ENCODE data around the gene GUCY1A1. TPM values are rescaled to one million over a fixed set of nuclear protein-coding genes. Genes with fewer than 3 reads are reported as not detected.

GUCY1A1 gene
- total RNA-seq, 1 donor from 2014 or later = 1.0 TPM

DNA sequence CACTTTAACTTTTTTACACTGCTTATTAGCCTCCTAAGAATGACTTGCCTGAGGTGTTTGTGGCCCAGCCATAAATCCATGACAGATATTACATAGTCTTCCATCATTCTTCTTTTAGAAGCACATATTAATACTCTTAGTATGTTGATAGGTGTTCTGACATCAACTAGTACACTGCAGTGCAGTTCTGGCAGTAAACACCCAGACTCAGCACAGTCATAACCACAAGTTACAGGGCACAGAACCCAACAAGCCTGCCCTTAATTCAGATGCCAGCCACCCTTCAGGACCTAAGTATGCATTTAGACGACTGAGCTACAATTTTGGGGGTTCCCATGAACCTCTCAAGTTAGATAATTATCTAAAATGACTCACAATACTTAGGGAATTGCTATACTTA is 55.7 kb downstream of the GUCY1A1 start:
- no peak overlapping the region for H3K4me2 ChIP-seq (ENCODE audit: low read length)
- Mint-ChIP-seq H3K4me3 (ENCODE audit: unreplicated experiment) (no peak overlapping the region), H3K36me3 (ENCODE audit: low read depth, unreplicated experiment) (no peaks in the 10 kb centered on the region)

DNA sequence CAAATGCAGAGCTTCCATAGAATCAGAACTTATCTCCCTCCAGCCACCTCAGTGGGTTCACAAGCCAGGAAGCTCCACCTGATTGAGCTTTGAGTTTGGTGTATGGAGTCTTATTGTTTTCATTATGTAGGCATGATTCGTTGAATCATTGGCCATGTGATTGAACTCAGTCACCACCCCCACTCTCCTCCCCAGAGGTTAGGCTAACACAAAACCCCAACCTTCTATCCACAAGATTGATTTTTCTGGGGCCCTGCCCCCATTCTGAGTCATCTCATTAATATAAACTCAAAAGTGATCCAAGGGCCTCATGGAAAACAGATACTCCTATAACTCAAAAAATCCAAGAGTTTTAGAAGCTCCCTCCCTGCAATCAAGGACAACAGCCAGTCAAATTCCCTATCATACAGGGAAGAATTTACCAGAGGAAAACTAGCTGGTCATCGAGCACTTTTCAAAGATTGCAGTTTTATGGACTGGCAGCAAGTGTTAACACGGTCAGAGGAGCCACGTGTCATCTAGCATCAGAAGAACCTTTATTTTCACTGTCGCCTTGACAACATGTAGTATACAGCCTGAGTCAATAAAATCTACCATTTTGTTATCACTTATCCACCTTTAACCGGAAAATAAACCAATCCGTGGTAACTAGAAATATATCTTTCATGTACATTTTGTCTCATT is 56.3 kb downstream of the GUCY1A1 start:
- Histone ChIP-seq H3K9me3 (ENCODE audit: insufficient read depth, low read depth, low read length) (no peaks in the 10 kb centered on the region), H3K9ac (ENCODE audit: low read length) (no peak overlapping the region), H3K4me2 (ENCODE audit: low read length) (no peak overlapping the region), H3K79me2 (ENCODE audit: insufficient read depth, low read length) (no peaks in the 10 kb centered on the region), H3K4me3 (ENCODE audit: insufficient read depth, low read depth, low read length) (no peak overlapping the region), H3K36me3 (ENCODE audit: insufficient read depth, low read length) (no peaks in the 10 kb centered on the region), H2AFZ (ENCODE audit: low read depth, low read length) (no peak overlapping the region), H4K20me1 (ENCODE audit: insufficient read depth, low read length) (no peaks in the 10 kb centered on the region), H3K27ac (ENCODE audit: low read depth, low read length) (no peak overlapping the region), H3K4me1 (ENCODE audit: insufficient read depth, low read length) (no peaks in the 10 kb centered on the region), H3K27me3 (ENCODE audit: insufficient read depth, low read length) (no peaks in the 10 kb centered on the region)
- H3K4me3 Mint-ChIP-seq (ENCODE audit: unreplicated experiment) = no peak overlapping the region
- no peaks in the 10 kb centered on the region for H3K36me3 Mint-ChIP-seq (ENCODE audit: low read depth, unreplicated experiment)
- H3K4me1 Mint-ChIP-seq (ENCODE audit: low read depth, unreplicated experiment) = peaks cover 3% of the 10 kb centered on the region
- no peaks in the 10 kb centered on the region for H3K27me3 Mint-ChIP-seq (ENCODE audit: low read depth, unreplicated experiment)
- H3K9me3 Mint-ChIP-seq (ENCODE audit: unreplicated experiment) = peaks cover 2% of the 10 kb centered on the region
- no peak overlapping the region for H3K27ac Mint-ChIP-seq (ENCODE audit: unreplicated experiment)
- no peak for FAIRE-seq
- peak; percentile 43 for DNase-seq (ENCODE audit: low read depth)
- TF ChIP-seq CTCF (IDR thresholded peaks at IDR 0.05; ENCODE audit: insufficient read depth, low read depth, low read length) (no peak), EZH2 (IDR thresholded peaks at IDR 0.05; ENCODE audit: insufficient read depth, low read length) (no peak)

More for the DNA sequence above, 55.7 kb downstream of the GUCY1A1 start:
- no peaks in the 10 kb centered on the region for H3K4me1 ChIP-seq (ENCODE audit: insufficient read depth, low read length)
- no peak for DNase-seq (ENCODE audit: low read depth)
- H3K27me3 ChIP-seq (ENCODE audit: insufficient read depth, low read length) = no peaks in the 10 kb centered on the region
- no peak overlapping the region for H2AFZ ChIP-seq (ENCODE audit: low read depth, low read length)
- H3K4me3 ChIP-seq (ENCODE audit: insufficient read depth, low read depth, low read length) = no peak overlapping the region
- H4K20me1 ChIP-seq (ENCODE audit: insufficient read depth, low read length) = no peaks in the 10 kb centered on the region
- Mint-ChIP-seq H3K4me1 (ENCODE audit: low read depth, unreplicated experiment) (peaks cover 3% of the 10 kb centered on the region), H3K9me3 (ENCODE audit: unreplicated experiment) (peaks cover 2% of the 10 kb centered on the region), H3K27me3 (ENCODE audit: low read depth, unreplicated experiment) (no peaks in the 10 kb centered on the region), H3K27ac (ENCODE audit: unreplicated experiment) (no peak overlapping the region)
- no peaks in the 10 kb centered on the region for H3K79me2 ChIP-seq (ENCODE audit: insufficient read depth, low read length)
- no peaks in the 10 kb centered on the region for H3K9me3 ChIP-seq (ENCODE audit: insufficient read depth, low read depth, low read length)
- TF ChIP-seq CTCF (IDR thresholded peaks at IDR 0.05; ENCODE audit: insufficient read depth, low read depth, low read length) = no peak
- TF ChIP-seq EZH2 (IDR thresholded peaks at IDR 0.05; ENCODE audit: insufficient read depth, low read length) = no peak
- H3K36me3 ChIP-seq (ENCODE audit: insufficient read depth, low read length) = no peaks in the 10 kb centered on the region
- no peak overlapping the region for H3K9ac ChIP-seq (ENCODE audit: low read length)
- no peak overlapping the region for H3K27ac ChIP-seq (ENCODE audit: low read depth, low read length)
- no peak for FAIRE-seq

DNA sequence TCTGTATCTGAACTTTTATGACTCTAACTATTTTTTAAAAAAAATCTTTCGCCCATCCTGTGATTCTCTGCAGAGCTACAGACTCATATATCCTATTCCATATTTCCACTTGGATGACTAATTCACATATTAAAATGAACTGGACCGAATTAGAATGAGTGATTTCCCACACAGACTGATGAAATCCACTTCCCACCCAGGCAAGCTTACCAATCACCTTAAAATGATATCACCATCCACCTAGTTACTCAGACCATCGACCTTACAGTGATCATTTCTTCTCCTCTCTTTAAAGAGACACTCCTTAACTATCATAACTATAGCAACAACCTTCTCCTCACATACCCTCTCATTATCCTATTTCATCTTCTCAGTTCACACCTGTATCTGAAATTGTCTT is 58.1 kb downstream of the GUCY1A1 start:
- no peak overlapping the region for H3K4me2 ChIP-seq (ENCODE audit: low read length)
- no peak for DNase-seq (ENCODE audit: low read depth)

More for the DNA sequence above, 58.1 kb downstream of the GUCY1A1 start:
- no peaks in the 10 kb centered on the region for H3K4me1 ChIP-seq (ENCODE audit: insufficient read depth, low read length)
- Mint-ChIP-seq H3K4me3 (ENCODE audit: unreplicated experiment) (no peak overlapping the region), H3K36me3 (ENCODE audit: low read depth, unreplicated experiment) (no peaks in the 10 kb centered on the region), H3K27me3 (ENCODE audit: low read depth, unreplicated experiment) (no peaks in the 10 kb centered on the region), H3K9me3 (ENCODE audit: unreplicated experiment) (peaks cover 2% of the 10 kb centered on the region), H3K4me1 (ENCODE audit: low read depth, unreplicated experiment) (peaks cover 3% of the 10 kb centered on the region), H3K27ac (ENCODE audit: unreplicated experiment) (no peak overlapping the region)
- no peak overlapping the region for H3K9ac ChIP-seq (ENCODE audit: low read length)
- no peaks in the 10 kb centered on the region for H3K27me3 ChIP-seq (ENCODE audit: insufficient read depth, low read length)
- H2AFZ ChIP-seq (ENCODE audit: low read depth, low read length) = no peak overlapping the region
- H4K20me1 ChIP-seq (ENCODE audit: insufficient read depth, low read length) = no peaks in the 10 kb centered on the region
- TF ChIP-seq CTCF (IDR thresholded peaks at IDR 0.05; ENCODE audit: insufficient read depth, low read depth, low read length) (no peak), EZH2 (IDR thresholded peaks at IDR 0.05; ENCODE audit: insufficient read depth, low read length) (no peak)
- no peaks in the 10 kb centered on the region for H3K79me2 ChIP-seq (ENCODE audit: insufficient read depth, low read length)
- no peak for FAIRE-seq
- H3K4me3 ChIP-seq (ENCODE audit: insufficient read depth, low read depth, low read length) = no peak overlapping the region
- no peaks in the 10 kb centered on the region for H3K36me3 ChIP-seq (ENCODE audit: insufficient read depth, low read length)
- H3K9me3 ChIP-seq (ENCODE audit: insufficient read depth, low read depth, low read length) = no peaks in the 10 kb centered on the region
- H3K27ac ChIP-seq (ENCODE audit: low read depth, low read length) = no peak overlapping the region
